OCI-LY3 (cell line): Measurements from ENCODE around the gene BANF2.

Source experiments
- EZH2phosphoT487 ChIP-seq: fragments of 200-600 bp; shearing (Covaris generic); IDR thresholded peaks from 2 replicates; pipeline ENCODE4 v1.6.1; 2018; ENCODE audit warnings: antibody characterized with exemption, mixed run types, low read depth
- TF ChIP-seq, protein P1 (sequence below): fragments of 200-600, 300-600 bp; sonication (generic); IDR thresholded peaks from 2 replicates; pipeline ENCODE4 v1.5.1; 2014; ENCODE audit warnings: antibody characterized with exemption, low read length, low read depth

DNA sequence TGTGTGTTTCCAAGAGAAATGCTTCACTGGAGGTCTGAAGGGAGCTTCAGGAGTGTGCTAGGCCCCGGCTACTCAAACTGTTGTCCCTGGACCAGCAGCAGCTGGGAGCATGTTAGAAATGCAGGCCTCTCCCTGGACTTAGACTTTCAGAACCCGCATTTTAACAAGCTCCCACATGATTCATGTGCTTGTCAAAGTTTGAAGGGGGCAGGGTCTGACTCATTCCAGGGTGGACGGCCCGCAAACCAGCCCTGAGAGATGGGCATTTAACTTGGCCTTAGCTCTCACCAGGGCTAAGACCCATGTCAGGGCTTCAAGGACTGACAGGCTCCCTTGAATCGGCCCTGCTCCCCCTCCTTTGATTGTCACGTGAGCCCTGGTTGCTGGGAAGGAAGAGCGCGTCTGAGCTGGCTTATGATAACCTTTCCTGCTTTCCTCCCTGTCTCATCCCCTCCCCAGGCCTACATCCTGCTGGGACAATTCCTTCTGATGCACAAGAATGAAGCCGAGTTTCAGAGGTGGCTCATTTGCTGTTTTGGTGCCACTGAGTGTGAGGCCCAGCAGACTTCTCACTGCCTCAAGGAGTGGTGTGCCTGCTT, 35.5 kb downstream of the BANF2 start:
- no peak for TF ChIP-seq EZH2phosphoT487
- TF ChIP-seq, protein P1, sequence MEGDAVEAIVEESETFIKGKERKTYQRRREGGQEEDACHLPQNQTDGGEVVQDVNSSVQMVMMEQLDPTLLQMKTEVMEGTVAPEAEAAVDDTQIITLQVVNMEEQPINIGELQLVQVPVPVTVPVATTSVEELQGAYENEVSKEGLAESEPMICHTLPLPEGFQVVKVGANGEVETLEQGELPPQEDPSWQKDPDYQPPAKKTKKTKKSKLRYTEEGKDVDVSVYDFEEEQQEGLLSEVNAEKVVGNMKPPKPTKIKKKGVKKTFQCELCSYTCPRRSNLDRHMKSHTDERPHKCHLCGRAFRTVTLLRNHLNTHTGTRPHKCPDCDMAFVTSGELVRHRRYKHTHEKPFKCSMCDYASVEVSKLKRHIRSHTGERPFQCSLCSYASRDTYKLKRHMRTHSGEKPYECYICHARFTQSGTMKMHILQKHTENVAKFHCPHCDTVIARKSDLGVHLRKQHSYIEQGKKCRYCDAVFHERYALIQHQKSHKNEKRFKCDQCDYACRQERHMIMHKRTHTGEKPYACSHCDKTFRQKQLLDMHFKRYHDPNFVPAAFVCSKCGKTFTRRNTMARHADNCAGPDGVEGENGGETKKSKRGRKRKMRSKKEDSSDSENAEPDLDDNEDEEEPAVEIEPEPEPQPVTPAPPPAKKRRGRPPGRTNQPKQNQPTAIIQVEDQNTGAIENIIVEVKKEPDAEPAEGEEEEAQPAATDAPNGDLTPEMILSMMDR = no peak
